Measurements from ENCODE around the gene ARFGEF3. TPM values are rescaled to one million over a fixed set of nuclear protein-coding genes. Genes with fewer than 3 reads are reported as not detected.

ARFGEF3 gene
- total and polyA plus RNA-seq, 2 experiments from 2014 or later, result 5.8 to 24.6 TPM

DNA sequence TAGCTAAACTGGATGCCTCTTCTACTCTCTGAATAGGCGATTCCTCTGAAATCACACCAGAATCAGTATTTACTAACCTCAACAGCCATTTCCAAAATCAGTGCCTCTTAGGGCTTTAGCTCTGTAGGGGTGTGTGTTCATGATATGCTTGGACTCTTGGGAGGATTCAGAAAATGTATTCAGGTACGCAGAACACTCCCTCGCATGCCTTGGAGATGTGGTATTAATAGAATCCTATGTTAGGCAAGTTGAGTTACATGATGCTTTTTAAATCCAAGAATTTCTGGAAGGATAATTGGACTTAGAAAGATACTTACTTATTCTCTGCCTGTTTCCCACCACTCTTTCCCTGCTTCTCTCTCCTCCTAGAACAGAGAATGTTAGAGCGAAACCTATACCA, 88.3 kb downstream of the ARFGEF3 start:
- TF ChIP-seq, protein P1, sequence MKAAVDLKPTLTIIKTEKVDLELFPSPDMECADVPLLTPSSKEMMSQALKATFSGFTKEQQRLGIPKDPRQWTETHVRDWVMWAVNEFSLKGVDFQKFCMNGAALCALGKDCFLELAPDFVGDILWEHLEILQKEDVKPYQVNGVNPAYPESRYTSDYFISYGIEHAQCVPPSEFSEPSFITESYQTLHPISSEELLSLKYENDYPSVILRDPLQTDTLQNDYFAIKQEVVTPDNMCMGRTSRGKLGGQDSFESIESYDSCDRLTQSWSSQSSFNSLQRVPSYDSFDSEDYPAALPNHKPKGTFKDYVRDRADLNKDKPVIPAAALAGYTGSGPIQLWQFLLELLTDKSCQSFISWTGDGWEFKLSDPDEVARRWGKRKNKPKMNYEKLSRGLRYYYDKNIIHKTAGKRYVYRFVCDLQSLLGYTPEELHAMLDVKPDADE (IDR thresholded peaks at IDR 0.05), result no peak
- TF ChIP-seq, protein P2, sequence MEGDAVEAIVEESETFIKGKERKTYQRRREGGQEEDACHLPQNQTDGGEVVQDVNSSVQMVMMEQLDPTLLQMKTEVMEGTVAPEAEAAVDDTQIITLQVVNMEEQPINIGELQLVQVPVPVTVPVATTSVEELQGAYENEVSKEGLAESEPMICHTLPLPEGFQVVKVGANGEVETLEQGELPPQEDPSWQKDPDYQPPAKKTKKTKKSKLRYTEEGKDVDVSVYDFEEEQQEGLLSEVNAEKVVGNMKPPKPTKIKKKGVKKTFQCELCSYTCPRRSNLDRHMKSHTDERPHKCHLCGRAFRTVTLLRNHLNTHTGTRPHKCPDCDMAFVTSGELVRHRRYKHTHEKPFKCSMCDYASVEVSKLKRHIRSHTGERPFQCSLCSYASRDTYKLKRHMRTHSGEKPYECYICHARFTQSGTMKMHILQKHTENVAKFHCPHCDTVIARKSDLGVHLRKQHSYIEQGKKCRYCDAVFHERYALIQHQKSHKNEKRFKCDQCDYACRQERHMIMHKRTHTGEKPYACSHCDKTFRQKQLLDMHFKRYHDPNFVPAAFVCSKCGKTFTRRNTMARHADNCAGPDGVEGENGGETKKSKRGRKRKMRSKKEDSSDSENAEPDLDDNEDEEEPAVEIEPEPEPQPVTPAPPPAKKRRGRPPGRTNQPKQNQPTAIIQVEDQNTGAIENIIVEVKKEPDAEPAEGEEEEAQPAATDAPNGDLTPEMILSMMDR (conservative IDR thresholded peaks at IDR 0.05; ENCODE audit: low read depth in 2 of 2), result no peak
- TF ChIP-seq CREB1 (CRISPR knock-in tag; IDR thresholded peaks at IDR 0.05; ENCODE audit: low read depth) (no peak), NANOG (IDR thresholded peaks at IDR 0.05; ENCODE audit: borderline replicate concordance) (no peak), EZH2 (IDR thresholded peaks at IDR 0.05; ENCODE audit: low read depth, unreplicated experiment) (no peak), JUNB (IDR thresholded peaks at IDR 0.05; ENCODE audit: unreplicated experiment) (no peak), POLR2AphosphoS5 (IDR thresholded peaks at IDR 0.05; ENCODE audit: low read depth) (no peak), ZNF331 (CRISPR knock-in tag; IDR thresholded peaks at IDR 0.05; ENCODE audit: low read depth) (no peak), STAT1 (IDR thresholded peaks at IDR 0.05; ENCODE audit: unreplicated experiment) (no peak), ZNF114 (CRISPR knock-in tag; IDR thresholded peaks at IDR 0.05) (no peak), EZH2phosphoT487 (IDR thresholded peaks at IDR 0.05; ENCODE audit: unreplicated experiment) (no peak)
- TF ChIP-seq, protein P3, sequence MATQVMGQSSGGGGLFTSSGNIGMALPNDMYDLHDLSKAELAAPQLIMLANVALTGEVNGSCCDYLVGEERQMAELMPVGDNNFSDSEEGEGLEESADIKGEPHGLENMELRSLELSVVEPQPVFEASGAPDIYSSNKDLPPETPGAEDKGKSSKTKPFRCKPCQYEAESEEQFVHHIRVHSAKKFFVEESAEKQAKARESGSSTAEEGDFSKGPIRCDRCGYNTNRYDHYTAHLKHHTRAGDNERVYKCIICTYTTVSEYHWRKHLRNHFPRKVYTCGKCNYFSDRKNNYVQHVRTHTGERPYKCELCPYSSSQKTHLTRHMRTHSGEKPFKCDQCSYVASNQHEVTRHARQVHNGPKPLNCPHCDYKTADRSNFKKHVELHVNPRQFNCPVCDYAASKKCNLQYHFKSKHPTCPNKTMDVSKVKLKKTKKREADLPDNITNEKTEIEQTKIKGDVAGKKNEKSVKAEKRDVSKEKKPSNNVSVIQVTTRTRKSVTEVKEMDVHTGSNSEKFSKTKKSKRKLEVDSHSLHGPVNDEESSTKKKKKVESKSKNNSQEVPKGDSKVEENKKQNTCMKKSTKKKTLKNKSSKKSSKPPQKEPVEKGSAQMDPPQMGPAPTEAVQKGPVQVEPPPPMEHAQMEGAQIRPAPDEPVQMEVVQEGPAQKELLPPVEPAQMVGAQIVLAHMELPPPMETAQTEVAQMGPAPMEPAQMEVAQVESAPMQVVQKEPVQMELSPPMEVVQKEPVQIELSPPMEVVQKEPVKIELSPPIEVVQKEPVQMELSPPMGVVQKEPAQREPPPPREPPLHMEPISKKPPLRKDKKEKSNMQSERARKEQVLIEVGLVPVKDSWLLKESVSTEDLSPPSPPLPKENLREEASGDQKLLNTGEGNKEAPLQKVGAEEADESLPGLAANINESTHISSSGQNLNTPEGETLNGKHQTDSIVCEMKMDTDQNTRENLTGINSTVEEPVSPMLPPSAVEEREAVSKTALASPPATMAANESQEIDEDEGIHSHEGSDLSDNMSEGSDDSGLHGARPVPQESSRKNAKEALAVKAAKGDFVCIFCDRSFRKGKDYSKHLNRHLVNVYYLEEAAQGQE (IDR thresholded peaks at IDR 0.05; ENCODE audit: unreplicated experiment), result no peak
- TF ChIP-seq, protein P4, sequence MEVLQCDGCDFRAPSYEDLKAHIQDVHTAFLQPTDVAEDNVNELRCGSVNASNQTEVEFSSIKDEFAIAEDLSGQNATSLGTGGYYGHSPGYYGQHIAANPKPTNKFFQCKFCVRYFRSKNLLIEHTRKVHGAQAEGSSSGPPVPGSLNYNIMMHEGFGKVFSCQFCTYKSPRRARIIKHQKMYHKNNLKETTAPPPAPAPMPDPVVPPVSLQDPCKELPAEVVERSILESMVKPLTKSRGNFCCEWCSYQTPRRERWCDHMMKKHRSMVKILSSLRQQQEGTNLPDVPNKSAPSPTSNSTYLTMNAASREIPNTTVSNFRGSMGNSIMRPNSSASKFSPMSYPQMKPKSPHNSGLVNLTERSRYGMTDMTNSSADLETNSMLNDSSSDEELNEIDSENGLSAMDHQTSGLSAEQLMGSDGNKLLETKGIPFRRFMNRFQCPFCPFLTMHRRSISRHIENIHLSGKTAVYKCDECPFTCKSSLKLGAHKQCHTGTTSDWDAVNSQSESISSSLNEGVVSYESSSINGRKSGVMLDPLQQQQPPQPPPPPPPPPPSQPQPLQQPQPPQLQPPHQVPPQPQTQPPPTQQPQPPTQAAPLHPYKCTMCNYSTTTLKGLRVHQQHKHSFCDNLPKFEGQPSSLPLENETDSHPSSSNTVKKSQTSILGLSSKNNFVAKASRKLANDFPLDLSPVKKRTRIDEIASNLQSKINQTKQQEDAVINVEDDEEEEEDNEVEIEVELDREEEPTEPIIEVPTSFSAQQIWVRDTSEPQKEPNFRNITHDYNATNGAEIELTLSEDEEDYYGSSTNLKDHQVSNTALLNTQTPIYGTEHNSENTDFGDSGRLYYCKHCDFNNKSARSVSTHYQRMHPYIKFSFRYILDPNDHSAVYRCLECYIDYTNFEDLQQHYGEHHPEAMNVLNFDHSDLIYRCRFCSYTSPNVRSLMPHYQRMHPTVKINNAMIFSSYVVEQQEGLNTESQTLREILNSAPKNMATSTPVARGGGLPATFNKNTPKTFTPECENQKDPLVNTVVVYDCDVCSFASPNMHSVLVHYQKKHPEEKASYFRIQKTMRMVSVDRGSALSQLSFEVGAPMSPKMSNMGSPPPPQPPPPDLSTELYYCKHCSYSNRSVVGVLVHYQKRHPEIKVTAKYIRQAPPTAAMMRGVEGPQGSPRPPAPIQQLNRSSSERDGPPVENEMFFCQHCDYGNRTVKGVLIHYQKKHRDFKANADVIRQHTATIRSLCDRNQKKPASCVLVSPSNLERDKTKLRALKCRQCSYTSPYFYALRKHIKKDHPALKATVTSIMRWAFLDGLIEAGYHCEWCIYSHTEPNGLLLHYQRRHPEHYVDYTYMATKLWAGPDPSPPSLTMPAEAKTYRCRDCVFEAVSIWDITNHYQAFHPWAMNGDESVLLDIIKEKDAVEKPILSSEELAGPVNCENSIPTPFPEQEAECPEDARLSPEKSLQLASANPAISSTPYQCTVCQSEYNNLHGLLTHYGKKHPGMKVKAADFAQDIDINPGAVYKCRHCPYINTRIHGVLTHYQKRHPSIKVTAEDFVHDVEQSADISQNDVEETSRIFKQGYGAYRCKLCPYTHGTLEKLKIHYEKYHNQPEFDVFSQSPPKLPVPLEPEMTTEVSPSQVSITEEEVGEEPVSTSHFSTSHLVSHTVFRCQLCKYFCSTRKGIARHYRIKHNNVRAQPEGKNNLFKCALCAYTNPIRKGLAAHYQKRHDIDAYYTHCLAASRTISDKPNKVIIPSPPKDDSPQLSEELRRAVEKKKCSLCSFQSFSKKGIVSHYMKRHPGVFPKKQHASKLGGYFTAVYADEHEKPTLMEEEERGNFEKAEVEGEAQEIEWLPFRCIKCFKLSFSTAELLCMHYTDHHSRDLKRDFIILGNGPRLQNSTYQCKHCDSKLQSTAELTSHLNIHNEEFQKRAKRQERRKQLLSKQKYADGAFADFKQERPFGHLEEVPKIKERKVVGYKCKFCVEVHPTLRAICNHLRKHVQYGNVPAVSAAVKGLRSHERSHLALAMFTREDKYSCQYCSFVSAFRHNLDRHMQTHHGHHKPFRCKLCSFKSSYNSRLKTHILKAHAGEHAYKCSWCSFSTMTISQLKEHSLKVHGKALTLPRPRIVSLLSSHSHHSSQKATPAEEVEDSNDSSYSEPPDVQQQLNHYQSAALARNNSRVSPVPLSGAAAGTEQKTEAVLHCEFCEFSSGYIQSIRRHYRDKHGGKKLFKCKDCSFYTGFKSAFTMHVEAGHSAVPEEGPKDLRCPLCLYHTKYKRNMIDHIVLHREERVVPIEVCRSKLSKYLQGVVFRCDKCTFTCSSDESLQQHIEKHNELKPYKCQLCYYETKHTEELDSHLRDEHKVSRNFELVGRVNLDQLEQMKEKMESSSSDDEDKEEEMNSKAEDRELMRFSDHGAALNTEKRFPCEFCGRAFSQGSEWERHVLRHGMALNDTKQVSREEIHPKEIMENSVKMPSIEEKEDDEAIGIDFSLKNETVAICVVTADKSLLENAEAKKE (CRISPR knock-in tag; IDR thresholded peaks at IDR 0.05), result no peak
- Histone ChIP-seq H3K4me3 (no peak overlapping the region), H3F3A (replicated peaks; ENCODE audit: low read depth) (no peaks in the 10 kb centered on the region), H3K27me3 (ENCODE audit: insufficient read depth) (no peaks in the 10 kb centered on the region), H3K9me2 (ENCODE audit: insufficient read depth) (no peaks in the 10 kb centered on the region), H3K27ac (ENCODE audit: low read depth) (no peak overlapping the region), H2AFZ (no peak overlapping the region), H3K4me1 (ENCODE audit: insufficient read depth) (no peaks in the 10 kb centered on the region), H4K20me1 (replicated peaks; ENCODE audit: insufficient read depth) (no peaks in the 10 kb centered on the region; the same call in 1 of the 2 replicates), H3K36me3 (ENCODE audit: insufficient read depth) (no peaks in the 10 kb centered on the region), H3K79me2 (replicated peaks; ENCODE audit: insufficient read depth) (no peaks in the 10 kb centered on the region), H3K4me2 (no peak overlapping the region)
- Mint-ChIP-seq H3K9me3 (no peaks in the 10 kb centered on the region), H3K27ac (no peak overlapping the region), H3K36me3 (ENCODE audit: low read depth) (0 out of 3 replicates have a peak, but pooled peaks cover 2% of the 10 kb centered on the region), H3K4me1 (no peaks in the 10 kb centered on the region), H3K27me3 (ENCODE audit: insufficient read depth, low read depth, poor library complexity) (no peaks in the 10 kb centered on the region), H3K4me3 (no peak overlapping the region)
- DNase-seq (ENCODE audit: low spot score), result no peak
- ATAC-seq, result no peak
